H1 (cell line): Measurements from ENCODE around the gene PTGDS. TPM values are rescaled to one million over a fixed set of nuclear protein-coding genes. Genes with fewer than 3 reads are reported as not detected.

ENCODE experiments used
- CTCF ChIA-PET: fragments of 300-600 bp; sonication (Branson Sonifier 250); formaldehyde crosslinking; loops from one replicate; lab custom pipeline; 2021; ENCODE audit not compliant: partially characterized antibody; lab: Charles Lee
- POLR2A ChIA-PET: fragments of 300-600 bp; sonication (Branson Sonifier 250); formaldehyde crosslinking; loops from one replicate; lab custom pipeline; 2021; ENCODE audit warnings: inconsistent platforms; ENCODE audit not compliant: partially characterized antibody; lab: Charles Lee
- DNase-seq, 2 experiments: peaks; one replicate each; pipeline versions ENCODE4 v3.0.0 to v3.0.0-alpha.2; 2010 to 2022; ENCODE audit warnings: low spot score in 2 of 2, low read depth in 1 of 2, mixed read lengths in 1 of 2
- FAIRE-seq: peaks from 2 replicates; lab custom pipeline; 2011; peaks lifted over from hg19 to GRCh38; lab: Jason Lieb, UNC
- H2AFZ ChIP-seq: 2 replicates; pipeline ENCODE4 v1.8.1; 2012; ENCODE audit warnings: low read length, inconsistent platforms
- H2AK5ac ChIP-seq: 2 replicates; pipeline ENCODE4 v1.6.1; 2013; ENCODE audit warnings: low read depth, low read length
- H2BK120ac ChIP-seq: replicated peaks from 2 replicates; pipeline ENCODE3; 2013; ENCODE audit warnings: low read depth, low read length, inconsistent platforms
- H2BK12ac ChIP-seq: 2 replicates; pipeline ENCODE4 v1.6.1; 2013; ENCODE audit warnings: low read depth, low read length
- H2BK15ac ChIP-seq: 2 replicates; pipeline ENCODE4 v1.6.1; 2013; ENCODE audit warnings: low read length
- H2BK20ac ChIP-seq: 2 replicates; pipeline ENCODE4 v1.6.1; 2013; ENCODE audit warnings: low read length
- H2BK5ac ChIP-seq: 2 replicates; pipeline ENCODE4 v1.6.1; 2013; ENCODE audit warnings: low read depth, low read length
- H3K14ac ChIP-seq: 2 replicates; pipeline ENCODE4 v1.6.1; 2013; ENCODE audit warnings: inconsistent platforms; ENCODE audit not compliant: insufficient read length
- H3K18ac ChIP-seq: 2 replicates; pipeline ENCODE4 v1.6.1; 2013; ENCODE audit warnings: low read length; ENCODE audit errors: extremely low read depth
- H3K23ac ChIP-seq: 2 replicates; pipeline ENCODE4 v1.6.1; 2013; ENCODE audit warnings: inconsistent platforms; ENCODE audit not compliant: insufficient read length
- H3K23me2 ChIP-seq: 2 replicates; pipeline ENCODE4 v1.6.1; 2013; ENCODE audit warnings: low read depth, low read length
- H3K27ac ChIP-seq: 2 replicates; pipeline ENCODE4 v1.6.1; 2011; ENCODE audit warnings: low read depth, low read length, inconsistent platforms
- H3K27me3 ChIP-seq, 4 experiments: replicated peaks in 1 of 4; 1 replicate in 1 of 4; 2 replicates in 3 of 4; pipeline versions ENCODE4 v1.6.1 to v1.8.1; 2011 to 2013; ENCODE audit warnings: low read length in 3 of 4, mild to moderate bottlenecking in 3 of 4, inconsistent platforms in 2 of 4, mixed read lengths in 2 of 4, moderate library complexity in 1 of 4; ENCODE audit not compliant: control insufficient read depth in 3 of 4, insufficient read depth in 3 of 4; ENCODE audit errors: extremely low read depth in 1 of 4
- H3K36me3 ChIP-seq, 4 experiments: 2 replicates each; pipeline versions ENCODE4 v1.6.1 to v1.8.1; 2011 to 2013; ENCODE audit warnings: mild to moderate bottlenecking in 4 of 4, low read length in 3 of 4, moderate library complexity in 2 of 4, control low read depth in 1 of 4, inconsistent platforms in 1 of 4; ENCODE audit not compliant: insufficient read depth in 4 of 4, control insufficient read depth in 2 of 4
- H3K4ac ChIP-seq: replicated peaks from 2 replicates; pipeline ENCODE3; 2013; ENCODE audit warnings: low read length, low read depth, mixed read lengths, inconsistent platforms; ENCODE audit not compliant: insufficient read length
- H3K4me1 ChIP-seq, 4 experiments: replicated peaks in 1 of 4; 1 replicate in 1 of 4; 2 replicates in 3 of 4; pipeline versions ENCODE4 v1.6.1 to v1.8.1; 2011 to 2013; ENCODE audit warnings: low read length in 3 of 4, inconsistent platforms in 2 of 4, mixed read lengths in 1 of 4; ENCODE audit not compliant: insufficient read depth in 4 of 4, control insufficient read depth in 3 of 4
- H3K4me2 ChIP-seq, 2 experiments: 2 replicates each; pipeline versions ENCODE4 v1.6.1 to v1.8.1; 2011 to 2013; ENCODE audit warnings: low read depth in 2 of 2, low read length in 2 of 2, control low read depth in 1 of 2, inconsistent platforms in 1 of 2, mild to moderate bottlenecking in 1 of 2; ENCODE audit not compliant: insufficient read depth in 1 of 2
- H3K4me3 ChIP-seq, 4 experiments: fragments of 200-600, 300-600 bp in 1 of 4; sonication (generic), shearing (Covaris generic), sonication (Bioruptor Twin) in 1 of 4; 2 replicates each; pipeline versions ENCODE4 v1.5.1 to v1.8.1; 2011 to 2016; ENCODE audit warnings: low read length in 4 of 4, low read depth in 3 of 4, control low read depth in 2 of 4, inconsistent platforms in 2 of 4, mild to moderate bottlenecking in 2 of 4, mixed read lengths in 1 of 4, moderate library complexity in 1 of 4; ENCODE audit not compliant: insufficient read depth in 2 of 4; ENCODE audit errors: extremely low read depth in 1 of 4
- H3K56ac ChIP-seq: replicated peaks from 2 replicates; pipeline ENCODE3; 2013; ENCODE audit warnings: low read depth, mild to moderate bottlenecking, mixed read lengths, low read length, inconsistent platforms; ENCODE audit not compliant: insufficient read length
- H3K79me1 ChIP-seq: 2 replicates; pipeline ENCODE4 v1.6.1; 2013; ENCODE audit warnings: low read depth, low read length, control low read depth
- H3K79me2 ChIP-seq, 2 experiments: 2 replicates each; pipeline versions ENCODE4 v1.6.1 to v1.8.1; 2012 to 2013; ENCODE audit warnings: low read length in 2 of 2, mild to moderate bottlenecking in 2 of 2, inconsistent platforms in 1 of 2; ENCODE audit not compliant: insufficient read depth in 2 of 2, control insufficient read depth in 1 of 2
- H3K9ac ChIP-seq, 4 experiments: replicated peaks in 1 of 4; 1 replicate in 1 of 4; 2 replicates in 3 of 4; pipeline versions ENCODE4 v1.6.1 to v1.8.1; 2011 to 2013; ENCODE audit warnings: low read depth in 3 of 4, low read length in 3 of 4, control low read depth in 2 of 4, mild to moderate bottlenecking in 2 of 4, moderate library complexity in 2 of 4, inconsistent platforms in 1 of 4; ENCODE audit errors: extremely low read depth in 1 of 4
- H3K9me3 ChIP-seq, 2 experiments: 2 replicates each; pipeline versions ENCODE4 v1.6.1 to v1.8.1; 2012 to 2013; ENCODE audit warnings: mild to moderate bottlenecking in 2 of 2, moderate library complexity in 2 of 2, control low read depth in 1 of 2, inconsistent platforms in 1 of 2, low read depth in 1 of 2, low read length in 1 of 2, mixed read lengths in 1 of 2; ENCODE audit not compliant: insufficient read depth in 2 of 2
- H4K20me1 ChIP-seq, 2 experiments: replicated peaks in 1 of 2; 2 replicates each; pipeline versions ENCODE3 to v1.8.1; 2011 to 2013; ENCODE audit warnings: inconsistent platforms in 2 of 2, low read length in 2 of 2, mild to moderate bottlenecking in 1 of 2; ENCODE audit not compliant: insufficient read depth in 2 of 2, control insufficient read depth in 1 of 2
- H4K5ac ChIP-seq: 2 replicates; pipeline ENCODE4 v1.6.1; 2013; ENCODE audit warnings: low read length, low read depth, mixed read lengths, inconsistent platforms; ENCODE audit not compliant: insufficient read length
- H4K8ac ChIP-seq: 2 replicates; pipeline ENCODE4 v1.8.0; 2013; ENCODE audit warnings: mild to moderate bottlenecking, moderate library complexity, low read length, inconsistent platforms; ENCODE audit not compliant: insufficient read depth; ENCODE audit errors: extremely low read depth
- H4K91ac ChIP-seq: replicated peaks from 2 replicates; pipeline ENCODE3; 2013; ENCODE audit warnings: low read length, mixed read lengths, inconsistent platforms; ENCODE audit not compliant: insufficient read length
- BCL11A ChIP-seq, 2 experiments: IDR thresholded peaks; one replicate each; pipeline ENCODE4 v1.6.1; 2011; ENCODE audit warnings: low read depth in 2 of 2, low read length in 2 of 2, mild to moderate bottlenecking in 2 of 2
- EGR1 ChIP-seq: IDR thresholded peaks from 2 replicates; pipeline ENCODE4 v1.6.1; 2011; ENCODE audit warnings: low read depth, low read length, borderline replicate concordance
- RAD21 ChIP-seq, 2 experiments: IDR thresholded peaks in 1 of 2; conservative IDR thresholded peaks in 1 of 2; 2 replicates each; pipeline ENCODE4 v1.6.1; 2011; ENCODE audit warnings: low read depth in 2 of 2, low read length in 2 of 2, improper control_type of control experiment in 1 of 2, inconsistent platforms in 1 of 2, mild to moderate bottlenecking in 1 of 2, moderate library complexity in 1 of 2
- RBBP5 ChIP-seq: IDR thresholded peaks from 2 replicates; pipeline ENCODE4 v1.7.1; 2012; ENCODE audit warnings: low read depth, mild to moderate bottlenecking, inconsistent platforms, low read length, moderate library complexity, borderline replicate concordance
- SP2 ChIP-seq: IDR thresholded peaks from 2 replicates; pipeline ENCODE4 v1.6.1; 2012; ENCODE audit warnings: mild to moderate bottlenecking, low read length, inconsistent platforms
- TBP ChIP-seq: IDR thresholded peaks from 2 replicates; pipeline ENCODE4 v1.6.1; 2011; ENCODE audit warnings: low read depth, low read length, improper control_type of control experiment
- YY1 ChIP-seq: IDR thresholded peaks from 2 replicates; pipeline ENCODE4 v1.6.1; 2011; ENCODE audit warnings: low read depth, mild to moderate bottlenecking, low read length
- WGBS, 2 experiments: shearing (Covaris generic) in 1 of 2; methylation state at CpG; one replicate each; pipeline versions ENCODE4 v1.1.6 to v1.1.7; 2013 to 2015; ENCODE audit warnings: low lambda C conversion rate in 2 of 2, mixed read lengths in 2 of 2, inconsistent platforms in 1 of 2, low coverage in 1 of 2, missing lambda C conversion rate in 1 of 2; ENCODE audit not compliant: insufficient replicate concordance in 2 of 2, insufficient coverage in 1 of 2, insufficient read length in 1 of 2; ENCODE audit errors: extremely low coverage in 1 of 2, missing lambda C conversion rate in 1 of 2; 5-methylcytosine and 5-hydroxymethylcytosine counted together
- polyA plus RNA-seq, 7 experiments: library from polyadenylated mRNA; depleted of rRNA in 3 of 7; stranded (reverse) in 5 of 7; unstranded in 2 of 7; fragments of >200 nt in 5 of 7; fragments of 200-250 nt in 2 of 7; gene quantifications; 1 replicate in 5 of 7; 2 replicates in 1 of 7; 4 replicates in 1 of 7; pipeline versions ENCODE4 v1.2.1 to v1.2.3, GENCODE V29; 2011 to 2013; ENCODE audit warnings: missing spikeins in 2 of 7, mixed read lengths in 2 of 7
- total RNA-seq: library from RNA; stranded (reverse); fragmentation: NEBNext Ultra II Directional; extraction: Animal tissue kit (Norgen Biotek cat#: 25700); gene quantifications from 2 replicates; pipeline ENCODE4 v1.2.1, GENCODE V29; 2021

The PTGDS gene
- total and polyA plus RNA-seq, 2 of the 8 experiments (the other 6 are each of a cell fraction or from before 2014, with no cell fraction given) = 1.7 to 2.3 TPM

DNA sequence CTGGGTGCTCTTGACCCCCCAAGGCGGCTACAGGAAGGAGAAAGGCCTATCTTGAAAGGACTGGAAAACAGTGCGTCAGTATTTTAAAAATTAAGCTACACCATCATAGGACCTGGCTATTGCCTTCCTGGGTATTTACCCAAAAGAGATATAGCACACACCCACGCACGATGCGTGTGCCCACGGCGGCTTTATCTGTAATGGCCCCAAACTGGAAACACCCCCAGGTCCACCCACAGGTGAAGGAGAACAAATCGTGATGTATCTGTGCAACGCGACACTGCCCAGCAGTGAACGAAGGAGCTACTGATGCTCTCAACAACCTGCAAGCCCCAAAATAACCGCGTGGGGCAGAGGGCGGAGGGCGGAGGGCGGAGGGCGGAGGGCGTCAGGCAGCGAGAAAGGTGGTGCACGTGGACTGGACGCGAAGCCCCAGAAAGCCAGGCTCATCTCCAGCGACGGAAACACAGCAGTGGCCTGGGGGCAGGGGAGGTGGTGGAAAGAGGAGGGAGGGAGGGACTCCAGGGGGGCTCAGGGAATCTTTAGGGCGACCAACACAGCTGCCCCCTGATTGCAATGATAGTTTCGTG is 12.4 kb upstream of the PTGDS start:
- no peak overlapping the region for H2AFZ ChIP-seq
- H3K9ac ChIP-seq = no peak overlapping the region
- no peak overlapping the region for H2AK5ac ChIP-seq
- no peak for FAIRE-seq
- H2BK120ac ChIP-seq = no peak overlapping the region
- H2BK5ac ChIP-seq = no peak overlapping the region
- CTCF ChIA-PET = interaction anchor here (0.8 to 9.4 kb wide), 8 partner anchors 10 to 99 kb away, joined by 3 to 38 read pairs (median 4); partner anchors contain the start of gene LCN12
- no peak overlapping the region for H3K56ac ChIP-seq
- no peak overlapping the region for H3K27ac ChIP-seq
- H4K5ac ChIP-seq = no peak overlapping the region
- no peak overlapping the region for H3K23ac ChIP-seq
- H3K4me3 ChIP-seq = no peak overlapping the region
- H4K8ac ChIP-seq = no peak overlapping the region
- 93% methylated on average over 18 of the region's 26 CpGs; no CpG with 5 or more reads in 1 of the 2 experiments for WGBS, 2 experiments
- no peaks in the 10 kb centered on the region for H4K20me1 ChIP-seq
- H3K4ac ChIP-seq = no peak overlapping the region
- no peak overlapping the region for H2BK20ac ChIP-seq
- H3K4me2 ChIP-seq = no peak overlapping the region
- H3K18ac ChIP-seq = no peak overlapping the region
- H3K79me2 ChIP-seq = no peaks in the 10 kb centered on the region
- H3K23me2 ChIP-seq = no peaks in the 10 kb centered on the region
- H2BK12ac ChIP-seq = 0 out of 2 replicates have a peak overlapping the region, but pooled peaks have one; percentile 50
- H3K14ac ChIP-seq = no peak overlapping the region
- H3K4me1 ChIP-seq = peaks cover 0 to 7% (median 5%) of the 10 kb centered on the region in 4 experiments; a peak in 4 of 7 replicates
- no peaks in the 10 kb centered on the region for H3K36me3 ChIP-seq
- no peak for DNase-seq
- POLR2A ChIA-PET = interaction anchor here (1.9 to 2.4 kb wide), 2 partner anchors 10 to 14 kb away, joined by 5 to 10 read pairs; no protein-coding TSS in a partner anchor
- TF ChIP-seq TBP (no peak), RAD21 (IDR thresholded peaks at IDR 0.05 in 1 of 2, conservative IDR thresholded peaks at IDR 0.05 in 1 of 2; ENCODE audit: low read depth in 2 of 2, low read length in 2 of 2) (no peak), YY1 (no peak), BCL11A (IDR thresholded peaks at IDR 0.05; ENCODE audit: low read depth in 2 of 2, low read length in 2 of 2) (no peak), RBBP5 (no peak), EGR1 (no peak), SP2 (no peak)
- H3K79me1 ChIP-seq = no peaks in the 10 kb centered on the region; the same call in 1 of the 2 replicates
- H2BK15ac ChIP-seq = peak overlapping the region; percentile 61; the same call in 1 of the 2 replicates
- no peaks in the 10 kb centered on the region for H3K9me3 ChIP-seq
- H3K27me3 ChIP-seq = no peaks in the 10 kb centered on the region
- peak overlapping the region; percentile 65 for H4K91ac ChIP-seq
